NB4 (cell line): ENCODE measurements around the gene EMILIN1.

ENCODE experiments used
- MYC ChIP-seq: IDR thresholded peaks from 2 replicates; pipeline ENCODE4 v1.6.1; 2011; ENCODE audit warnings: low read depth, low read length
- POLR2A ChIP-seq: IDR thresholded peaks from 2 replicates; pipeline ENCODE4 v1.6.1; 2011; ENCODE audit warnings: mild to moderate bottlenecking; ENCODE audit not compliant: insufficient read length; ENCODE audit errors: extremely low read depth
- TF ChIP-seq, protein P1 (sequence below): IDR thresholded peaks from one replicate; pipeline ENCODE4 v1.5.1; 2012; ENCODE audit warnings: low read depth, low read length
- TF ChIP-seq, protein P2 (sequence below): IDR thresholded peaks from 2 replicates; pipeline ENCODE4 v1.6.1; 2011; ENCODE audit warnings: low read depth, low read length

DNA sequence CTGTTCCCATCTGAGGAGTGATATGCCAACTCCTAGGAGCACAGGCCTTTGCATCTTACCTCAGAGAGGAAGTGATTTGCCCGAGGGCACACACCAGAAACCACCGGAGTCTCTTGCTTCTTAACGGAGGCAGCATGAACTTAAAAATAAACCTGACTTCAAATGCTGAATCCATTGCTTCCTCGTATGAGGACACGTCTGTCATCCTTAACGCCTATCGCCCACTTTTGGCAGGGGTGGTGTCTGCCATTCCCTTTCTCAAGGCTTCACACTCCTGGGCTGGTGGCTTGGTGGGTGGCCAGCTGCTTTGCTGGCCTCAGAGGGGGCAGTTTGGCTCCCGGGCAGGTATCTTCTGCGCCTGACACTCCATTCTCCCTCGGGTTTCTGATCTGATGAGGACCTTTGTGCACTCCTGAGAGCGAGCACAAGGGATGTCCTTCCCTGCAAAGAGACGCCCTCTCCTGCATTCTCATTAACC, 57.1 kb downstream of the EMILIN1 start:
- TF ChIP-seq, protein P1, sequence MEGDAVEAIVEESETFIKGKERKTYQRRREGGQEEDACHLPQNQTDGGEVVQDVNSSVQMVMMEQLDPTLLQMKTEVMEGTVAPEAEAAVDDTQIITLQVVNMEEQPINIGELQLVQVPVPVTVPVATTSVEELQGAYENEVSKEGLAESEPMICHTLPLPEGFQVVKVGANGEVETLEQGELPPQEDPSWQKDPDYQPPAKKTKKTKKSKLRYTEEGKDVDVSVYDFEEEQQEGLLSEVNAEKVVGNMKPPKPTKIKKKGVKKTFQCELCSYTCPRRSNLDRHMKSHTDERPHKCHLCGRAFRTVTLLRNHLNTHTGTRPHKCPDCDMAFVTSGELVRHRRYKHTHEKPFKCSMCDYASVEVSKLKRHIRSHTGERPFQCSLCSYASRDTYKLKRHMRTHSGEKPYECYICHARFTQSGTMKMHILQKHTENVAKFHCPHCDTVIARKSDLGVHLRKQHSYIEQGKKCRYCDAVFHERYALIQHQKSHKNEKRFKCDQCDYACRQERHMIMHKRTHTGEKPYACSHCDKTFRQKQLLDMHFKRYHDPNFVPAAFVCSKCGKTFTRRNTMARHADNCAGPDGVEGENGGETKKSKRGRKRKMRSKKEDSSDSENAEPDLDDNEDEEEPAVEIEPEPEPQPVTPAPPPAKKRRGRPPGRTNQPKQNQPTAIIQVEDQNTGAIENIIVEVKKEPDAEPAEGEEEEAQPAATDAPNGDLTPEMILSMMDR = no peak
- no peak for TF ChIP-seq POLR2A
- TF ChIP-seq, protein P2, sequence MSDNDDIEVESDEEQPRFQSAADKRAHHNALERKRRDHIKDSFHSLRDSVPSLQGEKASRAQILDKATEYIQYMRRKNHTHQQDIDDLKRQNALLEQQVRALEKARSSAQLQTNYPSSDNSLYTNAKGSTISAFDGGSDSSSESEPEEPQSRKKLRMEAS = no peak
- no peak for TF ChIP-seq MYC
